Kidney (tissue), 22 donors: Measurements from ENCODE around the gene SYTL1. TPM values are rescaled to one million over a fixed set of nuclear protein-coding genes. Genes with fewer than 3 reads are reported as not detected.

Experiments
- DNase-seq, 5 donors: peaks; one replicate each; pipeline ENCODE4 v3.0.0-alpha.2; 2013 to 2020
- FAIRE-seq: peaks from 2 replicates; lab custom pipeline; 2012; peaks lifted over from hg19 to GRCh38; lab: Jason Lieb, UNC
- H3K27ac ChIP-seq, 2 donors: one replicate each; pipeline ENCODE4 v1.7.0; 2013; ENCODE audit warnings: low read depth in 2 of 2, low read length in 2 of 2, inconsistent platforms in 1 of 2
- H3K27me3 ChIP-seq: one replicate; pipeline ENCODE4 v1.7.1; 2013; ENCODE audit warnings: low read length, inconsistent platforms; ENCODE audit not compliant: control insufficient read depth, insufficient read depth
- H3K36me3 ChIP-seq, 3 donors: one replicate each; pipeline versions ENCODE4 v1.7.0 to v1.7.1; 2013; ENCODE audit warnings: low read length in 3 of 3, control low read depth in 1 of 3, inconsistent platforms in 1 of 3; ENCODE audit not compliant: insufficient read depth in 3 of 3, control insufficient read depth in 2 of 3
- H3K4me1 ChIP-seq, 3 donors: one replicate each; pipeline versions ENCODE4 v1.7.0 to v1.7.1; 2013; ENCODE audit warnings: low read length in 3 of 3, inconsistent platforms in 1 of 3, low read depth in 1 of 3; ENCODE audit not compliant: control insufficient read depth in 2 of 3, insufficient read depth in 2 of 3
- H3K4me3 ChIP-seq, 3 donors: one replicate each; pipeline versions ENCODE4 v1.7.0 to v1.8.1; 2013; ENCODE audit warnings: low read length in 3 of 3, control low read depth in 1 of 3, inconsistent platforms in 1 of 3
- H3K9ac ChIP-seq, 3 donors: one replicate each; pipeline versions ENCODE4 v1.7.0 to v1.7.1; 2013; ENCODE audit warnings: low read length in 3 of 3, control low read depth in 1 of 3, inconsistent platforms in 1 of 3
- H3K9me3 ChIP-seq, 3 donors: one replicate each; pipeline versions ENCODE4 v1.7.0 to v1.7.1; 2013; ENCODE audit warnings: low read length in 3 of 3, control low read depth in 1 of 3, inconsistent platforms in 1 of 3; ENCODE audit not compliant: control insufficient read depth in 2 of 3, insufficient read depth in 1 of 3
- CTCF ChIP-seq: IDR thresholded peaks from 3 replicates; pipeline ENCODE4 v1.5.1; 2012; ENCODE audit warnings: mild to moderate bottlenecking, moderate library complexity, borderline replicate concordance; ENCODE audit not compliant: insufficient read depth; ENCODE audit errors: extremely low read depth
- intact Hi-C: fragments of 100-400 bp; cut with DNase I; formaldehyde crosslinking; loops from one replicate; pipeline ENCODE4 v1.11.1; 2022
- long read RNA-seq, 10 donors: library from polyadenylated mRNA in 1 of 10; unstranded in 1 of 10; transcript quantifications; one replicate each; pipeline ENCODE4 v2.0.0 and lab custom pipeline, GENCODE V29; 2021 to 2026
- polyA plus RNA-seq: library from polyadenylated mRNA; stranded (reverse); fragments of 350-450 nt; fragmentation: Illumina TruSeq; extraction: RNeasy Lipid Tissue Mini Kit (QIAGEN cat#74804); gene quantifications from one replicate; pipeline ENCODE4 v1.2.3, GENCODE V29; 2014; ENCODE audit warnings: low read depth, low replicate concordance; ENCODE audit not compliant: insufficient read depth
- total RNA-seq: library from RNA; stranded (reverse); fragmentation: NEBNext Ultra II Directional; extraction: Animal tissue kit (Norgen Biotek cat#: 25700); gene quantifications from one replicate; pipeline ENCODE4 v1.2.1, GENCODE V29; 2021
- donor health status: control.
- donor health status: control.
- donor health status: control.
- donor health status: control.
- donor health status: control.
- donor health status: DM: yes; HTN: yes; CAD: no.
- donor health status: Normal renal cell carcinoma (clear cell type).

Gene SYTL1
- total RNA-seq (19.3 TPM), polyA plus RNA-seq (5.9 TPM)
- long read RNA-seq, donor 1, partial matches to known transcripts, result 0 of 2 reads
- long read RNA-seq, donor 1, other reads (novel, unspliced or antisense), result 0 of 2 reads
- long read RNA-seq, donor 2, partial matches to known transcripts, result 0 of 5 reads
- long read RNA-seq, donor 2, other reads (novel, unspliced or antisense), result 0 of 5 reads
- long read RNA-seq, donor 3, partial matches to known transcripts, result 0 of 1 reads
- long read RNA-seq, donor 3, other reads (novel, unspliced or antisense), result 0 of 1 reads
- long read RNA-seq, donor 4, partial matches to known transcripts, result 0 of 2 reads
- long read RNA-seq, donor 4, other reads (novel, unspliced or antisense), result 0 of 2 reads
- long read RNA-seq, donor 5, result 0 reads
- long read RNA-seq, donor 6, partial matches to known transcripts, result 0 of 4 reads
- long read RNA-seq, donor 6, other reads (novel, unspliced or antisense), result 0 of 4 reads
- long read RNA-seq, donor 7, transcript SYTL1-210 (15 exons, 1,878 nt), result major isoform, 5 of 17 reads
- long read RNA-seq, donor 7, partial matches to known transcripts, result 1 of 17 reads
- long read RNA-seq, donor 7, other reads (novel, unspliced or antisense), result 7 of 17 reads
- long read RNA-seq, donor 8, partial matches to known transcripts, result 0 of 8 reads
- long read RNA-seq, donor 8, other reads (novel, unspliced or antisense), result 0 of 8 reads
- long read RNA-seq, donor 9, partial matches to known transcripts, result 0 of 1 reads
- long read RNA-seq, donor 9, other reads (novel, unspliced or antisense), result 0 of 1 reads
- long read RNA-seq, donor 10, partial matches to known transcripts, result 0 of 4 reads
- long read RNA-seq, donor 10, other reads (novel, unspliced or antisense), result 0 of 4 reads

- Histone ChIP-seq H3K9ac (peak within 1 kb of the TSS in 1 of 3 donors; percentile 56), H3K4me1 (peaks cover 0 to 2% (median 0%) of the 10 kb centered on the region in 3 donors), H3K27me3 (no peaks in the 10 kb centered on the region), H3K9me3 (no peaks in the 10 kb centered on the region), H3K27ac (no peak within 1 kb of the TSS), H3K36me3 (peaks cover 0 to 2% (median 0%) of the 10 kb centered on the region in 3 donors), H3K4me3 (peak within 1 kb of the TSS in 2 of 3 donors; percentile 34 to 40)
- TF ChIP-seq CTCF, result peak; percentile 0
- intact Hi-C loops, result no loop called here
- FAIRE-seq, result no peak
- peak; percentile 69 to 85 (median 78) for DNase-seq
Observed at GRCh38 chr1:27341525-27342252, at the start of gene SYTL1. Gene SYTL1 (plus strand): TSS chr1:27342022. CDS start chr1:27345335, 3,313 bp downstream.

- H3K36me3 ChIP-seq, result peaks cover under 1 to 39% (median 29%) of the 10 kb centered on the region in 3 donors
- H3K27ac ChIP-seq, result no peak overlapping the region
- DNase-seq (no peak), FAIRE-seq (no peak)
- no peak for TF ChIP-seq CTCF
- intact Hi-C loops, result no loop called here
- H3K27me3 ChIP-seq, result no peaks in the 10 kb centered on the region
- no peak overlapping the region for H3K4me3 ChIP-seq
- no peak overlapping the region for H3K9ac ChIP-seq
- no peaks in the 10 kb centered on the region for H3K9me3 ChIP-seq
- no peaks in the 10 kb centered on the region for H3K4me1 ChIP-seq
Observed at GRCh38 chr1:27292106-27292505, 49.7 kb upstream of the SYTL1 start.

- Histone ChIP-seq H3K4me1 (no peaks in the 10 kb centered on the region), H3K27me3 (no peaks in the 10 kb centered on the region), H3K36me3 (peaks cover 5 to 53% (median 35%) of the 10 kb centered on the region in 3 donors), H3K27ac (no peak overlapping the region), H3K9me3 (no peaks in the 10 kb centered on the region), H3K4me3 (no peak overlapping the region), H3K9ac (no peak overlapping the region)
- DNase-seq (no peak), FAIRE-seq (no peak)
- intact Hi-C loops, result no loop called here
- TF ChIP-seq CTCF, result no peak
Observed at GRCh38 chr1:27293915-27294314, 47.9 kb upstream of the SYTL1 start.
